ENCODE data around the gene BLID.

Gene BLID

DNA sequence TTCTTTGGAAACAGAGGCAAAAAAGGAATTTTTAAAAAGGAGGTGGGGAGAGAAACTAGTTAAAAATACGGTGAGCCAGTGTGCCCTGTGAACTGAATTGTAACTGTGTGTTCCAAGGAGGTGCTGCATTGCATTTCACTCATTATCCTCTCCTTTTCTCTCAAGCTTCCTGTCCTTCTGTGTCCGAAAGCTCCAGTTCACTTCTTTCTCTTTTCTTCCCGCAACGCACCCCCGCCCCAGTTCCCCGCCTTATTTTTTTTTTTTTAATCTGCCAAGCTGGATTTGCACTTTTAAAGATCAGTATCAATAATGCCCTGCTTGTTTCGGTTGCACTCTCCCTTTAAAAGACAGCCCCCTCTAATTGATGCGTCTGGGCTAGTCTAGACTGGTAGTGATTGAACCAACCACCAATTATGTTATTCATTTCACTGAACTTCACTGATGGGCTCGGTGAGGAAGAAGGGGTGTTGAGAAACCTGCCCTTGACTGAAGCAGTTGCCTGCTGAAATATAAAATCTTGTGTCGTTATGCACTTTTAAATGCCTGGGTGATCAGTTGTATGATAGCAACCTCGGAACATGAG, 18.5 kb downstream of the BLID start:
- peaks cover 17% of the 10 kb centered on the region for H3K36me3 ChIP-seq (ENCODE audit: control insufficient read depth, insufficient read depth, low read length)
- no peaks in the 10 kb centered on the region for H3K9me3 ChIP-seq (ENCODE audit: control insufficient read depth, low read length)
- 19% methylated on average over 5 to 7 of the region's 11 CpGs for WGBS, 2 experiments (ENCODE audit: insufficient coverage in 2 of 2)
- peaks cover 17% of the 10 kb centered on the region for H3K4me1 ChIP-seq (ENCODE audit: control insufficient read depth, insufficient read depth, low read length, poor library complexity, severe bottlenecking)
- H3K4me3 ChIP-seq (ENCODE audit: extremely low read depth, insufficient read depth, low read length, poor library complexity, severe bottlenecking): peak overlapping the region; percentile 52
- H3K27ac ChIP-seq (ENCODE audit: low read depth, low read length, severe bottlenecking): peak overlapping the region; percentile 36

DNA sequence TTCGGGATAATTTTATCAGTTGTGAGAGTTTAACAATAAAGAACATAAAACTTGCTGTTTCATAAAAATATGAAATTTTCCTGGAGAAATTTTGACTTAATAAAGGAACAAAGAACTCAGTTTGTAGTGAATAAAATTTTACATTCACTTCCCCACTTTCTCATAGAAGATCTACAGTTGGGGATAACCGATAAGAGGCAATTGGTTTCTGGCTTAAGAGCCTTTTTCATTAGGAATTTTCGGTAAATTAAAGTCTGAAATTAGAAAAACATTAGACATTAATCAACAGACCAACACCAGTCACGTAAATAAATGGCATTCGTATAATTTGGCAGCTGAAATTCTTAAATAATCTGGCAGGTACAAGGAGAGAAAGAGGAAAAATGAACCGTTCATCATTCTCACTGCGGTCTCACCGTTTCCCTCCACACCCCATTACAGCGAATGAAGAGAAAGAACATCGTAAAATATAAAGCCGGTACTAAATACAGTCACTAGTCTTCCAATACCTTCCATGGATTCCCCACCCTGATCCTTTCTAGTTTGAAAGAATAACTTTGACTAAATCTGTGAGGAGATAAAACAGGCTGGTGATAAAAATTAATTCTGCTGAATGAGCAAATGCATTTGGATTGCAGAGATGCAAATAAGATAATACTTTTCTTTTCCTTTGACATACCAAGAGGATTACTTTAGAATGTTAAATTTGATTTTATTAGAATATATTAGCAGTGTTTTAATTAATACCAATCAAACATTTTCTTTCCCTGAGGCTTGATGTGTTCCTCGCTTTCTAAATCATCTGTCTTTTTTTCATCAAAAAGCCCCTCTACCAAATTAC, 19.5 kb downstream of the BLID start:
- WGBS, 2 experiments (ENCODE audit: insufficient coverage in 2 of 2): 100% methylated on average over 2 of the region's 12 CpGs; no CpG with 5 or more reads in 1 of the 2 experiments
- no peak overlapping the region for H3K27ac ChIP-seq (ENCODE audit: low read depth, low read length, severe bottlenecking)
- no peak overlapping the region for H3K4me3 ChIP-seq (ENCODE audit: extremely low read depth, insufficient read depth, low read length, poor library complexity, severe bottlenecking)
- H3K36me3 ChIP-seq (ENCODE audit: control insufficient read depth, insufficient read depth, low read length): peaks cover 22% of the 10 kb centered on the region
- H3K9me3 ChIP-seq (ENCODE audit: control insufficient read depth, low read length): no peaks in the 10 kb centered on the region
- H3K4me1 ChIP-seq (ENCODE audit: control insufficient read depth, insufficient read depth, low read length, poor library complexity, severe bottlenecking): peaks cover 13% of the 10 kb centered on the region

DNA sequence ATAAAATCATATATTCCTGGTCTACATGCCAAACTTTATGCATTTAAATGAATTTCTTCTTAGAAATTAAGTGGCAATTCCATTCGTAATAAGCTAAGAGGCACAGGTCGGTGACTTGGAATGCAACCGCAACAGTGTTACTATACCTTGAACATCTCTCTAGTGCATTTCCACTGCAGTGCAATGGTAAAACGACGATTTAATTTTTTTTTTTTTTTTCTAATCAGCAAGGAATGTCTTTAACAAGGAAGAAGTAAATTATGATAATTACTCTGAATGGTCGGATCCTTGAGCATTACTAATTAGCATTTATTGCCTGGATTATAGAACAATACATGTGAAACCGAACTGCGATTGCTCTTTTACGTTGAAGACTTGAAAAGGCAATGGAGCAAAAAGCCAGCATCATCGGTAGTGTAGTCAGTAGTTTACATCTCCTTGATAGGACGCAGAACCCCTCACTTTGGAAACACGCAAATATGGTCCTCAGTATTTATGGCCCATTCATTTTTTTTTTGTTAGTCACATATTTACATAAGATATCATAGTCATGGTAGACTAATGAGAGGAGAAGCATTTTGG, 20.2 kb downstream of the BLID start:
- 93 to 96% methylated on average over 7 to 9 of the region's 12 CpGs for WGBS, 2 experiments (ENCODE audit: insufficient coverage in 2 of 2)
- Histone ChIP-seq H3K9me3 (ENCODE audit: control insufficient read depth, low read length) (no peaks in the 10 kb centered on the region), H3K36me3 (ENCODE audit: control insufficient read depth, insufficient read depth, low read length) (peaks cover 26% of the 10 kb centered on the region), H3K4me3 (ENCODE audit: extremely low read depth, insufficient read depth, low read length, poor library complexity, severe bottlenecking) (no peak overlapping the region), H3K27ac (ENCODE audit: low read depth, low read length, severe bottlenecking) (no peak overlapping the region), H3K4me1 (ENCODE audit: control insufficient read depth, insufficient read depth, low read length, poor library complexity, severe bottlenecking) (peaks cover 10% of the 10 kb centered on the region)

DNA sequence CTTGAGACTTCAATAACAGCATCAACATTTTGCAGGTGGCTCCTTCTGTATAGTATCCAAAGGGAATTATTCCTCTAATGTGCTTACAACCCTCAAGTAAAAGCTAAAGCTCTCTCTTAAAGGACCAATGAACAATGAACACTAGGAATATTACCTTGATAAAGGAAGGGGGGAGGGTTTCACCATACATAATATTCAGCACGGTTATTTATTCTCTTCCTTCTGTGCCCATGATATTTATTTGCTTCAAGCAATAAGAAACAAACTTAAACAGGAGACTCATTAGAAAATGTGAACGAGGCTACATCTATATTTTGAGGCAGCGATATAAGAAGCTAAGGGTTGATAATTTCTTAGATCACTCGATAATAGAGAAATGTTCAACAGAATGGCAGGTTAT, 21.2 kb downstream of the BLID start:
- H3K4me1 ChIP-seq (ENCODE audit: control insufficient read depth, insufficient read depth, low read length, poor library complexity, severe bottlenecking): peaks cover 9% of the 10 kb centered on the region
- H3K4me3 ChIP-seq (ENCODE audit: extremely low read depth, insufficient read depth, low read length, poor library complexity, severe bottlenecking): no peak overlapping the region
- 92% methylated on average over 3 of the region's 4 CpGs; no CpG with 5 or more reads in 1 of the 2 experiments for WGBS, 2 experiments (ENCODE audit: insufficient coverage in 2 of 2)
- H3K36me3 ChIP-seq (ENCODE audit: control insufficient read depth, insufficient read depth, low read length): peaks cover 29% of the 10 kb centered on the region
- no peak overlapping the region for H3K27ac ChIP-seq (ENCODE audit: low read depth, low read length, severe bottlenecking)
- H3K9me3 ChIP-seq (ENCODE audit: control insufficient read depth, low read length): no peaks in the 10 kb centered on the region

DNA sequence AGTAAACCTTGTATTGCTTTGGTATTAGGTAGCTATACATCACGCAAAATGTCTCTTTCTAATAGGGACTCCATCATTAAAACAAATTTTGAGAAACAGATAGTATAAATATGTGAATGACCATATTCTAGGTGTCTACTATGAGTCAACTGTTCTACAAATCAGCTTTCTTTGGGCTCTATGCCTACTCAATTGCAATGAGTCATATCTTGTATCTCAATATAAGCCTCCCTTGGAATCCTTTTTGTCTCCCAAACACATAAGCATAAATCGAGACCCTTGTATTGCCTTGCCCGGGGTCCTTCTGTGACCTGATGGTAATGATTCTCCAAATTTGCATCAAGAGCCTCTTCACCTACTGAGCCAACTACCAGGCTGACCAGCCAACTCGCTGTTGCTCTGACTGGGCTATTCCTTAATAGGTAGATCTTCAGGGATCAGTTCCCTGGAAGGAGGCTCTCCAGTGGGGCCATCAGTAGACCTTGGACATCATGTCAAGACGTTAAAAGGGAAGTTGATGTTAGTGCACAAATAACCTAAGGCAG, 22.2 kb downstream of the BLID start:
- 92 to 96% methylated on average over 3 to 4 of the region's 5 CpGs for WGBS, 2 experiments (ENCODE audit: insufficient coverage in 2 of 2)
- Histone ChIP-seq H3K27ac (ENCODE audit: low read depth, low read length, severe bottlenecking) (no peak overlapping the region), H3K4me1 (ENCODE audit: control insufficient read depth, insufficient read depth, low read length, poor library complexity, severe bottlenecking) (peaks cover 9% of the 10 kb centered on the region), H3K9me3 (ENCODE audit: control insufficient read depth, low read length) (no peaks in the 10 kb centered on the region), H3K36me3 (ENCODE audit: control insufficient read depth, insufficient read depth, low read length) (peaks cover 38% of the 10 kb centered on the region), H3K4me3 (ENCODE audit: extremely low read depth, insufficient read depth, low read length, poor library complexity, severe bottlenecking) (no peak overlapping the region)

DNA sequence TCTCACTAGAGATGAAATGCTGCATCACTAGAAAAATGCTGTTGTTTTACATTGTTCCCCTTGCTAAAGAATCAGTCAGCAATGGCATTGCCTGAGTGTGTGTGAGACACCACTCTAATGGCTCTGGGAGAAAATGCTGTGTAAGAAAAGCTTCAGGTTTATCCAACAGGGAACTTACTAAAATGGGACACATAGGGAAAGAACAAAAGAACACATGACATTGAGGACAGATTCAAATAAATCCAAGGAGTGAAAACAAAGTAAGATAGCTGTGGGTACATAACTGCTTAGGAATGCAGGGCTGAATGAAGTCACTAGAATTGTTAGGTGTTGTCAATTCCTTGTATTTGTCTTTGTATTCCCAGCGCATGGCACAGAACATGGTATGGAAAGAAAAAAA, 24.2 kb downstream of the BLID start:
- Histone ChIP-seq H3K9me3 (ENCODE audit: control insufficient read depth, low read length) (no peaks in the 10 kb centered on the region), H3K4me3 (ENCODE audit: extremely low read depth, insufficient read depth, low read length, poor library complexity, severe bottlenecking) (no peak overlapping the region), H3K4me1 (ENCODE audit: control insufficient read depth, insufficient read depth, low read length, poor library complexity, severe bottlenecking) (peaks cover 3% of the 10 kb centered on the region), H3K36me3 (ENCODE audit: control insufficient read depth, insufficient read depth, low read length) (peaks cover 46% of the 10 kb centered on the region), H3K27ac (ENCODE audit: low read depth, low read length, severe bottlenecking) (no peak overlapping the region)
- WGBS, 2 experiments (ENCODE audit: insufficient coverage in 2 of 2): 100% methylated on average over 1 of the region's 1 CpG

DNA sequence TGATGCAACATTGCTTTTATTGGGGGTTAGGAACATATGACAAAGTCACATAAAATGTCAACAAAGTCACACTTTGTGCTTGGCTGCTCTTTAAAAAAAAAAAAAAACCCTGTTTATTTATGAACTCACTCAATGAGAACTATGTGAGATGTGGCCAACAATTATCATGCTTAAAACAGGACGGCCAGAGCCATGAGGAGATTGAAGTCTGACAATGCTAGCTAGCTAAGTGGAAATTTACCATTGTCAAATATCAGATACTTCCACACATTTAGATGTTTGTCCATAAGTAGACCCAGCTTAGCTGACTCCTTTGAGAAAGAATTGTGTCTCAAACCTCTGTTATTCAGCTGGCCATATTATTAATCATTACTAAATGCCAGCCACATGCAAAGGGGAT, 26.9 kb downstream of the BLID start:
- peaks cover 39% of the 10 kb centered on the region for H3K36me3 ChIP-seq (ENCODE audit: control insufficient read depth, insufficient read depth, low read length)
- WGBS, 2 experiments (ENCODE audit: insufficient coverage in 2 of 2): 100% methylated on average over 1 of the region's 1 CpG; no CpG with 5 or more reads in 1 of the 2 experiments
- no peaks in the 10 kb centered on the region for H3K9me3 ChIP-seq (ENCODE audit: control insufficient read depth, low read length)
- H3K27ac ChIP-seq (ENCODE audit: low read depth, low read length, severe bottlenecking): no peak overlapping the region
- peaks cover 5% of the 10 kb centered on the region for H3K4me1 ChIP-seq (ENCODE audit: control insufficient read depth, insufficient read depth, low read length, poor library complexity, severe bottlenecking)
- H3K4me3 ChIP-seq (ENCODE audit: extremely low read depth, insufficient read depth, low read length, poor library complexity, severe bottlenecking): no peak overlapping the region

DNA sequence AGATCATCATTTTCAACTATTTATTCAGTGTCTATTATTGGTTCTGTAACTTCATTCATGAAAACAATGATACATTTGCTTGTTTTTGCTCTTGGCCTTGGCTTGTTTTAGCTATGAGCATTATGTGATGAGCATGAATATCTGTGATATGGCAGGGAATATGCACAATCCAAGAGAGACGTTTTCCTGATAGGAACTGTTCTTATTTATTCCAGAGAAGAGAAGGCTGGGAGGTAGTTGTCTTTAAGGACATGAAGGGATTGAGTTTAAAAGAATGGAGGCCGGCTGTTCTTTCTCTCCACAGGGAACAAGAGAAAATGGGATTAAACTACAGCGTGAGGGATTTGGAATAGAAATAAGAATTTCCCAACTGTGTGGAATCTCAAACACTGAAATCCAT, 30.3 kb downstream of the BLID start:
- Histone ChIP-seq H3K4me1 (ENCODE audit: control insufficient read depth, insufficient read depth, low read length, poor library complexity, severe bottlenecking) (peaks cover 2% of the 10 kb centered on the region), H3K36me3 (ENCODE audit: control insufficient read depth, insufficient read depth, low read length) (peaks cover 20% of the 10 kb centered on the region), H3K27ac (ENCODE audit: low read depth, low read length, severe bottlenecking) (no peak overlapping the region), H3K9me3 (ENCODE audit: control insufficient read depth, low read length) (no peaks in the 10 kb centered on the region), H3K4me3 (ENCODE audit: extremely low read depth, insufficient read depth, low read length, poor library complexity, severe bottlenecking) (no peak overlapping the region)
- WGBS, 2 experiments (ENCODE audit: insufficient coverage in 2 of 2): 74 to 88% methylated on average over 1 to 3 of the region's 3 CpGs

DNA sequence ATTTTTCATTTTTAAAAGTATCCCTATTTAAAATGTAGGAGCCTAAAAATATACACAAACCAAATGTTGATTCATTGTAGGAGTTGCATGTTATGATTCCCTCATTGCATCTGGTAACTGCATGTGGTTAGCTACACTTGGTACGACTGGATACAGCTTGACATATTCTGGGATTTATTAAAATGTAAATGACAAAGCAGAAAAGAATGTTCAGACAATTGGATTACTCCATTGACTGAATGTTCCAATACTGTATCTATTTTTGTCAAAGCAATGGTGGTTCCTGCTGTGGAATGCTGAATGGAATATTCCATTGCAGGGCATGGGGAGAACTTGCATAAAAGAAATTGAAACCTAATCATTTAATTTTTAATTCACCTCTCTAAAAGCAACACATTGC, 30.8 kb downstream of the BLID start:
- Histone ChIP-seq H3K27ac (ENCODE audit: low read depth, low read length, severe bottlenecking) (no peak overlapping the region), H3K4me3 (ENCODE audit: extremely low read depth, insufficient read depth, low read length, poor library complexity, severe bottlenecking) (no peak overlapping the region), H3K36me3 (ENCODE audit: control insufficient read depth, insufficient read depth, low read length) (peaks cover 18% of the 10 kb centered on the region), H3K9me3 (ENCODE audit: control insufficient read depth, low read length) (no peaks in the 10 kb centered on the region), H3K4me1 (ENCODE audit: control insufficient read depth, insufficient read depth, low read length, poor library complexity, severe bottlenecking) (peaks cover 2% of the 10 kb centered on the region)
- WGBS, 2 experiments (ENCODE audit: insufficient coverage in 2 of 2): no CpG with 5 or more reads among the region's 1 CpG

DNA sequence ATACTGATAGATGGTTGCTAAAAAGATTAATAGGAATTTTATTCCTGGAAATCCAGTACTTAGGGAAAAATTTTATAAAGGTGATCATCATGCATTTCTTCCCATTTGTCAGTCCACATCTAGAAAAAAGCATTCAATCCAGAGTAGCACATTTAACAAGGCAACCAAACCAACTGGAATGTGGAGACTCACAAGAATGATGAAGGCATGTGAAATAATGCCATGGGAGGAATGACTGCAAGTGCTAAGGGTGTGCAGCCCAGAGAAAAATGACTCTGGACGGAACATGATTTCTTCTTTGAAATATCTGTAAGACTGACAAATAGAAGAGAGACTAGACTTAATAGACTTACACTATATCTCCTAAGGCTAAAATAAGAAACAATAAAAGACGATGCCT, 33.8 kb downstream of the BLID start:
- H3K36me3 ChIP-seq (ENCODE audit: control insufficient read depth, insufficient read depth, low read length): no peaks in the 10 kb centered on the region
- WGBS, 2 experiments (ENCODE audit: insufficient coverage in 2 of 2): no CpG with 5 or more reads among the region's 2 CpGs
- no peaks in the 10 kb centered on the region for H3K9me3 ChIP-seq (ENCODE audit: control insufficient read depth, low read length)
- H3K4me1 ChIP-seq (ENCODE audit: control insufficient read depth, insufficient read depth, low read length, poor library complexity, severe bottlenecking): peaks cover 2% of the 10 kb centered on the region
- no peak overlapping the region for H3K27ac ChIP-seq (ENCODE audit: low read depth, low read length, severe bottlenecking)
- H3K4me3 ChIP-seq (ENCODE audit: extremely low read depth, insufficient read depth, low read length, poor library complexity, severe bottlenecking): no peak overlapping the region

Data from mesodermal cell (in vitro differentiated cells).